IMR-90 (cell line): Measurements from ENCODE around the gene ADAMTS5. TPM values are rescaled to one million over a fixed set of nuclear protein-coding genes. Genes with fewer than 3 reads are reported as not detected.
A peak's percentile ranks its signal among the peaks of the same experiment; 100 is the strongest.

Experiments
- ATAC-seq: fragments of 200-7000 bp; cut with Tn5 transposase; 2 replicates; pipeline ENCODE4 v1.9.1; 2020; ENCODE audit warnings: low read depth, mild to moderate bottlenecking, moderate library complexity
- BruUV-seq: library from RNA; stranded (reverse); fragments of 400-500 nt; replicated peaks from 2 replicates; lab custom pipeline; 2021; lab: Mats Ljungman, UMichigan
- CTCF ChIA-PET: fragments of 300-600 bp; formaldehyde crosslinking; extraction: SDS; loops from one replicate; lab custom pipeline; 2021; ENCODE audit warnings: antibody characterized with exemption; lab: Yijun Ruan, JAX
- POLR2A ChIA-PET: fragments of 300-600 bp; sonication (Branson Sonifier 250); formaldehyde crosslinking; loops from one replicate; lab custom pipeline; 2022; ENCODE audit warnings: antibody characterized with exemption; ENCODE audit not compliant: unreplicated experiment; lab: Charles Lee
- DNase-seq: peaks from one replicate; pipeline ENCODE4 v3.0.0; 2013
- H2AFZ ChIP-seq: replicated peaks from 2 replicates; pipeline ENCODE3; 2013; ENCODE audit warnings: low read length, mild to moderate bottlenecking; ENCODE audit not compliant: poor library complexity
- H2AK5ac ChIP-seq: 2 replicates; pipeline ENCODE4 v1.6.1; 2013; ENCODE audit warnings: low read depth, low read length, inconsistent platforms
- H2AK9ac ChIP-seq: replicated peaks from 2 replicates; pipeline ENCODE3; 2013; ENCODE audit warnings: mild to moderate bottlenecking, low read depth, low read length, moderate library complexity; ENCODE audit not compliant: poor library complexity
- H2BK120ac ChIP-seq: 2 replicates; pipeline ENCODE4 v1.6.1; 2013; ENCODE audit warnings: low read depth, low read length, inconsistent platforms
- H2BK15ac ChIP-seq: 3 replicates; pipeline ENCODE4 v1.6.1; 2013; ENCODE audit warnings: low read depth, low read length, inconsistent platforms
- H2BK20ac ChIP-seq: 2 replicates; pipeline ENCODE4 v1.6.1; 2013; ENCODE audit warnings: low read depth, mild to moderate bottlenecking, inconsistent platforms, low read length, moderate library complexity
- H2BK5ac ChIP-seq: 2 replicates; pipeline ENCODE4 v1.6.1; 2013; ENCODE audit warnings: mild to moderate bottlenecking, low read depth, low read length, inconsistent platforms; ENCODE audit not compliant: poor library complexity, severe bottlenecking
- H3K14ac ChIP-seq: replicated peaks from 2 replicates; pipeline ENCODE4 v1.6.1; 2013; ENCODE audit warnings: low read depth, low read length, inconsistent platforms
- H3K18ac ChIP-seq: 2 replicates; pipeline ENCODE4 v1.6.1; 2013; ENCODE audit warnings: low read depth, low read length, control low read depth
- H3K23ac ChIP-seq: 2 replicates; pipeline ENCODE4 v1.6.1; 2013; ENCODE audit warnings: low read depth, low read length, inconsistent platforms
- H3K27ac ChIP-seq: 2 replicates; pipeline ENCODE4 v1.5.1; 2013; ENCODE audit warnings: mild to moderate bottlenecking, control low read depth, low read length; ENCODE audit not compliant: insufficient read depth
- H3K27me3 ChIP-seq: 2 replicates; pipeline ENCODE4 v1.6.1; 2013; ENCODE audit warnings: low read length; ENCODE audit not compliant: control insufficient read depth, insufficient read depth
- H3K36me3 ChIP-seq: 2 replicates; pipeline ENCODE4 v1.6.1; 2013; ENCODE audit warnings: low read length, mixed read lengths; ENCODE audit not compliant: control insufficient read depth, insufficient read depth
- H3K4ac ChIP-seq: 2 replicates; pipeline ENCODE4 v1.6.1; 2013; ENCODE audit warnings: low read depth, low read length, inconsistent platforms
- H3K4me1 ChIP-seq: 2 replicates; pipeline ENCODE4 v1.6.1; 2013; ENCODE audit warnings: low read length, mixed read lengths; ENCODE audit not compliant: control insufficient read depth, insufficient read depth
- H3K4me2 ChIP-seq: 2 replicates; pipeline ENCODE4 v1.6.1; 2013; ENCODE audit warnings: low read depth, mild to moderate bottlenecking, control low read depth, low read length, moderate library complexity
- H3K4me3 ChIP-seq: 2 replicates; pipeline ENCODE4 v1.5.1; 2013; ENCODE audit warnings: low read depth, mild to moderate bottlenecking, control low read depth, low read length, moderate library complexity; ENCODE audit not compliant: insufficient read depth
- H3K56ac ChIP-seq: 2 replicates; pipeline ENCODE4 v1.6.1; 2013; ENCODE audit warnings: low read length, inconsistent platforms; ENCODE audit not compliant: insufficient read depth; ENCODE audit errors: extremely low read depth
- H3K79me1 ChIP-seq, 2 experiments: 2 replicates each; pipeline ENCODE4 v1.6.1; 2013; ENCODE audit warnings: low read length in 2 of 2, inconsistent platforms in 1 of 2, low read depth in 1 of 2
- H3K9ac ChIP-seq: 2 replicates; pipeline ENCODE4 v1.6.1; 2013; ENCODE audit warnings: low read depth, low read length, control low read depth
- H3K9me1 ChIP-seq: 2 replicates; pipeline ENCODE4 v1.6.1; 2013; ENCODE audit warnings: low read length, inconsistent platforms; ENCODE audit not compliant: insufficient read depth
- H3K9me3 ChIP-seq: 2 replicates; pipeline ENCODE4 v1.6.1; 2013; ENCODE audit warnings: low read length; ENCODE audit not compliant: control insufficient read depth, insufficient read depth
- H4K20me1 ChIP-seq: 2 replicates; pipeline ENCODE4 v1.6.1; 2013; ENCODE audit warnings: low read length, inconsistent platforms; ENCODE audit not compliant: insufficient read depth
- H4K5ac ChIP-seq: 2 replicates; pipeline ENCODE4 v1.6.1; 2013; ENCODE audit warnings: mild to moderate bottlenecking, low read depth, low read length, control low read depth
- H4K8ac ChIP-seq, 2 experiments: 2 replicates each; pipeline ENCODE4 v1.6.1; 2013; ENCODE audit warnings: low read depth in 2 of 2, low read length in 2 of 2, control low read depth in 1 of 2, inconsistent platforms in 1 of 2
- H4K91ac ChIP-seq: 2 replicates; pipeline ENCODE4 v1.6.1; 2013; ENCODE audit warnings: low read depth, low read length, inconsistent platforms; ENCODE audit not compliant: insufficient read depth
- BHLHE40 ChIP-seq: fragments of 150-350 bp; IDR thresholded peaks from 2 replicates; pipeline ENCODE4 v1.6.1; 2016; ENCODE audit warnings: mild to moderate bottlenecking, low read depth, low read length
- CEBPB ChIP-seq: IDR thresholded peaks from 2 replicates; pipeline ENCODE4 v1.6.1; 2012; ENCODE audit warnings: low read depth, low read length, improper control_type of control experiment
- CHD1 ChIP-seq: IDR thresholded peaks from 2 replicates; pipeline ENCODE4 v1.6.1; 2012; ENCODE audit warnings: low read depth, low read length, improper control_type of control experiment
- CTCF ChIP-seq: conservative IDR thresholded peaks from 2 replicates; pipeline ENCODE4 v1.5.1; 2012; ENCODE audit warnings: mild to moderate bottlenecking, low read depth, low read length, improper control_type of control experiment
- ELK1 ChIP-seq: fragments of 150-350 bp; IDR thresholded peaks from 2 replicates; pipeline ENCODE4 v1.6.1; 2016; ENCODE audit warnings: low read depth, mild to moderate bottlenecking, low read length, moderate library complexity, borderline replicate concordance
- FOS ChIP-seq: fragments of 150-350 bp; IDR thresholded peaks from 2 replicates; pipeline ENCODE4 v1.6.1; 2016; ENCODE audit warnings: low read depth, low read length
- MAFK ChIP-seq: IDR thresholded peaks from 2 replicates; pipeline ENCODE4 v1.6.1; 2012; ENCODE audit warnings: low read depth, low read length, improper control_type of control experiment
- MAZ ChIP-seq: IDR thresholded peaks from 2 replicates; pipeline ENCODE4 v1.6.1; 2012; ENCODE audit warnings: low read depth, mild to moderate bottlenecking, low read length, improper control_type of control experiment, moderate library complexity, borderline replicate concordance
- MXI1 ChIP-seq: IDR thresholded peaks from 2 replicates; pipeline ENCODE4 v1.6.1; 2012; ENCODE audit warnings: low read depth, mild to moderate bottlenecking, low read length, moderate library complexity, borderline replicate concordance
- NFE2L2 ChIP-seq: fragments of 150-350 bp; IDR thresholded peaks from 2 replicates; pipeline ENCODE4 v1.6.1; 2016; ENCODE audit warnings: low read depth, mild to moderate bottlenecking, low read length
- POLR2A ChIP-seq: IDR thresholded peaks from 2 replicates; pipeline ENCODE4 v1.6.1; 2012; ENCODE audit warnings: mild to moderate bottlenecking, low read depth, low read length
- RAD21 ChIP-seq: IDR thresholded peaks from 2 replicates; pipeline ENCODE4 v1.6.1; 2012; ENCODE audit warnings: low read length, improper control_type of control experiment
- RCOR1 ChIP-seq: IDR thresholded peaks from 2 replicates; pipeline ENCODE4 v1.6.1; 2012; ENCODE audit warnings: mild to moderate bottlenecking, low read length, improper control_type of control experiment; ENCODE audit not compliant: insufficient replicate concordance
- RFX5 ChIP-seq: IDR thresholded peaks from 2 replicates; pipeline ENCODE4 v1.8.0; 2012; ENCODE audit warnings: low read depth, mild to moderate bottlenecking, low read length, moderate library complexity
- SMC3 ChIP-seq: fragments of 150-350 bp; IDR thresholded peaks from 2 replicates; pipeline ENCODE4 v1.6.1; 2016; ENCODE audit warnings: low read depth, mild to moderate bottlenecking, antibody characterized with exemption, low read length, moderate library complexity
- USF2 ChIP-seq: fragments of 150-350 bp; IDR thresholded peaks from 2 replicates; pipeline ENCODE4 v1.6.1; 2017; ENCODE audit warnings: mild to moderate bottlenecking, antibody characterized with exemption, low read length, low read depth
- WGBS, 2 experiments: methylation state at CpG; one replicate each; pipeline versions ENCODE4 v1.1.5 to v1.1.7; 2013; ENCODE audit warnings: missing lambda C conversion rate in 2 of 2; ENCODE audit not compliant: insufficient read length in 1 of 2; ENCODE audit errors: extremely low coverage in 2 of 2; 5-methylcytosine and 5-hydroxymethylcytosine counted together
- dilution Hi-C: fragments of 300-500 bp; cut with HindIII; formaldehyde crosslinking; loops from one replicate; pipeline ENCODE4 v1.14.3; 2018; ENCODE audit warnings: low sequenced_read_pairs; ENCODE audit not compliant: unreplicated experiment
- in situ Hi-C: fragments of 300-500 bp; cut with MboI; formaldehyde crosslinking; loops from 3 replicates; pipeline ENCODE4 v1.14.3; 2019; ENCODE audit warnings: low sequenced_read_pairs, inconsistent platforms, mixed read lengths
- intact Hi-C: fragments of 100-400 bp; cut with micrococcal nuclease; formaldehyde crosslinking; loops from 2 replicates; pipeline ENCODE4 v1.10.0; 2022
- polyA plus RNA-seq, 3 experiments: library from polyadenylated mRNA; depleted of rRNA; stranded (reverse); fragments of >200 nt; gene quantifications; 2 replicates each; pipeline ENCODE4 v1.2.3, GENCODE V29; 2012; ENCODE audit warnings: low replicate concordance in 1 of 3
- total RNA-seq: library from RNA; depleted of rRNA; stranded (reverse); fragments of >200 nt; gene quantifications from 2 replicates; pipeline ENCODE4 v1.2.3, GENCODE V29; 2012

The ADAMTS5 gene
- total and polyA plus RNA-seq, 2 of the 4 experiments (the other 2 are of a cell fraction), result 0.54 to 0.58 TPM

- H2BK20ac ChIP-seq, result peak overlapping the region; percentile 18; the same call in 1 of the 2 replicates
- in situ Hi-C loops, result no loop called here
- H4K8ac ChIP-seq, result no peak overlapping the region
- H2AK5ac ChIP-seq, result no peak overlapping the region
- peak overlapping the region; percentile 68; the same call in 1 of the 2 replicates for H4K5ac ChIP-seq
- no peak overlapping the region for H3K14ac ChIP-seq
- BruUV-seq, result no TSS peak
- no peak overlapping the region for H3K4me3 ChIP-seq
- H3K36me3 ChIP-seq, result peaks cover 8% of the 10 kb centered on the region
- no peak overlapping the region for H4K91ac ChIP-seq
- H3K4ac ChIP-seq, result no peak overlapping the region
- H3K27ac ChIP-seq, result no peak overlapping the region
- H3K56ac ChIP-seq, result no peak overlapping the region
- no peaks in the 10 kb centered on the region for H3K27me3 ChIP-seq
- no peak overlapping the region for H3K23ac ChIP-seq
- no peak overlapping the region for H2BK15ac ChIP-seq
- no CpG with 5 or more reads among the region's 2 CpGs for WGBS, 2 experiments
- H2BK5ac ChIP-seq, result peak overlapping the region; percentile 14
- ATAC-seq (peak; percentile 81), DNase-seq (peak; percentile 65)
- CTCF ChIA-PET, result no interaction called here
- no peaks in the 10 kb centered on the region for H3K79me1 ChIP-seq
- H3K9me3 ChIP-seq, result no peaks in the 10 kb centered on the region
- intact Hi-C loops, result no loop called here
- no peaks in the 10 kb centered on the region for H4K20me1 ChIP-seq
- no peak for TF ChIP-seq CTCF
- no peak for TF ChIP-seq RCOR1
- no peak for TF ChIP-seq BHLHE40
- TF ChIP-seq MXI1, result no peak
- TF ChIP-seq CHD1, result no peak
- no peak for TF ChIP-seq POLR2A
- TF ChIP-seq RAD21, result no peak
- TF ChIP-seq FOS, result no peak
- no peak for TF ChIP-seq MAZ
- TF ChIP-seq CEBPB, result no peak
- no peak for TF ChIP-seq USF2
- TF ChIP-seq RFX5, result no peak
- TF ChIP-seq ELK1, result no peak
- no peak for TF ChIP-seq SMC3
- TF ChIP-seq NFE2L2, result no peak
- TF ChIP-seq MAFK, result no peak
- POLR2A ChIA-PET, result no interaction called here
- peak overlapping the region; percentile 75; the same call in 1 of the 2 replicates for H3K18ac ChIP-seq
- peaks cover 7% of the 10 kb centered on the region for H3K4me1 ChIP-seq
- no peaks in the 10 kb centered on the region for H3K9me1 ChIP-seq
- H2BK120ac ChIP-seq, result no peak overlapping the region
- no peak overlapping the region for H2AFZ ChIP-seq
- no peak overlapping the region for H2AK9ac ChIP-seq
- H3K4me2 ChIP-seq, result peak overlapping the region; percentile 72; the same call in 1 of the 2 replicates
- dilution Hi-C loops, result no loop called here
- H3K9ac ChIP-seq, result no peak overlapping the region
Measured at GRCh38 chr21:26939601-26940111, 27.2 kb downstream of the ADAMTS5 start.
